Tibial nerve (tissue), 4 donors: ENCODE results near the gene PCSK6.

Experiments
- EP300 ChIP-seq, 2 donors: sonication (generic); formaldehyde crosslinking; IDR thresholded peaks; one replicate each; pipeline ENCODE4 v1.6.1; 2017; ENCODE audit warnings: antibody characterized with exemption in 2 of 2, mild to moderate bottlenecking in 1 of 2
- POLR2A ChIP-seq, 2 donors: fragments of 450-650 bp; IDR thresholded peaks; one replicate each; pipeline ENCODE4 v1.6.1; 2017; ENCODE audit warnings: antibody characterized with exemption in 2 of 2, mild to moderate bottlenecking in 2 of 2, moderate library complexity in 2 of 2
- TF ChIP-seq, protein P1 (sequence below), 5 experiments: fragments of 200-600 bp in 3 of 5; fragments of 450-650 bp in 2 of 5; sonication (generic) in 3 of 5; IDR thresholded peaks; one replicate each; pipeline ENCODE4 v1.5.1; 2016 to 2019; ENCODE audit warnings: antibody characterized with exemption in 5 of 5, mild to moderate bottlenecking in 3 of 5, moderate library complexity in 2 of 5

DNA sequence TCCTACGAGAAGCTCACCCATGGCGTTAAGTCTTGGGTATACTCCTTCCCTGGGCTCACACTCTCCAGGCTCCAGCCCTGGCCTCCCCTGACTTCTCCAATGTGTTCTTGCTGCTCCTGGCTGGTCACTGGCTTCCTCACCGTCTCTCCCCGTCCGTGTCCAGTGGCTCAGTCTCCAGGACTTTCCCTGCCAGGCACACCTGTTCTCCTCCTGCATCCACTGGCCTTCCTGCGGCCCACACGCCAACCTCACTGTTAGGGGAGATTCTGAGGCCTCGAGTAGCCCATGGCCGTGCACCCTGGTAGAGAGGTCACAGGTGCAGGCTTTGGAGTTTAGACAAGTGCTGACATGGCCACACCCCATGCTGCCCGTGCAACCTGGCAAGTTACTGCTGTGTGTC lies 102.5 kb downstream of the PCSK6 start:
- TF ChIP-seq, protein P1, sequence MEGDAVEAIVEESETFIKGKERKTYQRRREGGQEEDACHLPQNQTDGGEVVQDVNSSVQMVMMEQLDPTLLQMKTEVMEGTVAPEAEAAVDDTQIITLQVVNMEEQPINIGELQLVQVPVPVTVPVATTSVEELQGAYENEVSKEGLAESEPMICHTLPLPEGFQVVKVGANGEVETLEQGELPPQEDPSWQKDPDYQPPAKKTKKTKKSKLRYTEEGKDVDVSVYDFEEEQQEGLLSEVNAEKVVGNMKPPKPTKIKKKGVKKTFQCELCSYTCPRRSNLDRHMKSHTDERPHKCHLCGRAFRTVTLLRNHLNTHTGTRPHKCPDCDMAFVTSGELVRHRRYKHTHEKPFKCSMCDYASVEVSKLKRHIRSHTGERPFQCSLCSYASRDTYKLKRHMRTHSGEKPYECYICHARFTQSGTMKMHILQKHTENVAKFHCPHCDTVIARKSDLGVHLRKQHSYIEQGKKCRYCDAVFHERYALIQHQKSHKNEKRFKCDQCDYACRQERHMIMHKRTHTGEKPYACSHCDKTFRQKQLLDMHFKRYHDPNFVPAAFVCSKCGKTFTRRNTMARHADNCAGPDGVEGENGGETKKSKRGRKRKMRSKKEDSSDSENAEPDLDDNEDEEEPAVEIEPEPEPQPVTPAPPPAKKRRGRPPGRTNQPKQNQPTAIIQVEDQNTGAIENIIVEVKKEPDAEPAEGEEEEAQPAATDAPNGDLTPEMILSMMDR (IDR thresholded peaks at IDR 0.05), result no peak
- TF ChIP-seq EP300 (IDR thresholded peaks at IDR 0.05) (no peak), POLR2A (IDR thresholded peaks at IDR 0.05) (no peak)
